IPS DF 4.7 (cell line): ENCODE data around the gene REEP6.
A peak's percentile ranks its signal among the peaks of the same experiment; 100 is the strongest.
"Not testable (repeated sequence)": the region's sequence is repeated elsewhere in the genome, so short reads cannot be mapped to it uniquely, and the experiment has no call there.

ENCODE experiments used
- DNase-seq: peaks from one replicate; pipeline ENCODE4 v3.0.0-alpha.2; 2013; ENCODE audit warnings: low spot score; ENCODE audit errors: extremely low read depth

Gene REEP6

GRCh38 chr19:1489463-1490310, 1.3 kb upstream of the REEP6 start:
- no peak for DNase-seq

DNA sequence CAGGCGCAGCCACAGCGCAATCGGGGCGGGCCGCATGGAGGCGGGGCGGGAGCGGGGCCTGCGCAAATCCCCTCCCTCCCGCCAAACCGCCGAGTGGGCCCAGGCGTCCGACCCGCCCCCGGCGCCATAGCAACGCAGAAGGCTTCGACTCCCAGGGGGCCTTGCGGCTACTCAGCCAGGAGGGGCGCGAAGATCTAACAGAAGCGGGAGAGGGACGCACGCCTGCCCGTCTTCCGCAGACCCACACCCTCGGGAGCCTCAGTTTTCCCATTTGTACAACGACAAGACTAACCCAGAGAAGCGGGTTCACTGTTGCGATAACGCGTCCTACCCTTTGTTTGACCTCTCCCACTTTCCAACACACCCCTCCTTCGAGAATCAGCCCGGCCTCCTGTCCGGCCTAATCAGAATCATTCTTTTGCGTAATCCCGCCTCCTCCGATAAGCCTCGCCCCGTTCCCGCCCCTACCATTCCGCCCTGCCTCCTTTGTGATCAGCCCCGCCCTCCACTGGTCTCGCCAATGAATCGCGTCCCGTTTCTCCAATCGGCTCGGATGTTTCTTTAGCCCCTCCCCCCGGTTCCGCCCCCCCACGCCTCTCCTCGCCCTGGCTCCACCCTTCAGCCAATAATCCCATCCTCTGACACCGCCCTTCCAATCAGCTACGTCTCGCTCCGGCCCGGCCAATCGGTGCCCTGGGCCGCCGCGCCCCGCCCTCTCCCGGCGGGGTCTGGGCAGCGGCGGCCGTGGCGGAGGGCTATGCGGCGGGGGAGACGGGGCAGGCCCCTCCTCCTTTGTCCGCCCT, 469 bp upstream of the REEP6 start, which contains the start of gene PCSK4:
TSS of gene PCSK4 (minus strand) at position 40 of the 803 bp plus-strand sequence. CDS start at position 36, 4 bp downstream.
- DNase-seq: peak; percentile 64

DNA sequence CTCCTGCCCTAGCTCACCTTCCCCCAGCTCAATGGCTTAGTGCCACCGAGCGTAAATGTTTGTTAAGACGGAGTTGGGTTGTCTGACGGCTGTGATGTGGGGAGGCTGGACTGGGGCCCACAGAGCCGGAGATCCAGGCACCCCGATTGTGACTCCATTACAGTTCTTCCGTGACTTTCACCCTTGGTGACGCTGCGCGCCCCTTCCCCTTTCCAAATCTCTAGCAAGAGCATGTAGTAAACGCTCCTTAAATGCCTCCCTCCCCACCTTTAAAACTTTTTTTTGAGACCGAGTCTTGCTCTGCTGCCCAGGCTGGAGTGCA, 829 bp downstream of the REEP6 start:
- no peak for DNase-seq

GRCh38 chr19:1492474-1493006, 1.6 kb downstream of the REEP6 start:
- DNase-seq: no peak

DNA sequence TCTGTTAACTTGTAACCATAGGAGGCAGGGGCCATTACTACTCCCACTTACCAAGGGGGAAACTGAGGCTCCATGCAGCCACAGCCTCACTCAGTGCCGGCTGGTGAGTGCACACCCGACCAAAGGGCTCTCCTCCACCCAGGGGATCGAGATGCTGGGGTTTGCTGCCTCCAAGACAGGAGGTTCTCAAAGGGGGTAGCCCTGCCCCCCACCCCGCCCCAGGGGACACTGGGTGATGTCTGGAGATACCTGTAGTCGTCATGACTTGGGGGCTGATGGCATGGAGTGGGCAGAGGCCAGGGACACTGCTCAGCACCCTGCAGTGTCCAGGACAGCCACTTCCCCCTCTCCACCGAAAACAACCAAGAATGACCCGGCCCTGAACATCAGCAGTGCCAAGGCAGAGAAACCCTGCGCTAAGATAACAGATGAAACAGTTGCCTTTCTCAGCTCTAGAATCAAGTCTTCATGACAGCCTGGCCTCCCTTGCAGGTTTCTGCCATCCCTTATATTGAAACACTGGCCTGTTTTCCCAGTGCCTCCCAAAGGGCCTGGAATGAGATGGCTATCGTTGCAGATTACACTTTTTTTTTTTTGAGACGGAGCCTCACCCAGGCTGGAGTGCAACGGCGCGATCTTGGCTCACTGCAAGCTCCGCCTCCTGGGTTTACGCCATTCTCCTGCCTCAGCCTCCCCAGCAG, 3.3 kb downstream of the REEP6 start:
- no peak for DNase-seq

DNA sequence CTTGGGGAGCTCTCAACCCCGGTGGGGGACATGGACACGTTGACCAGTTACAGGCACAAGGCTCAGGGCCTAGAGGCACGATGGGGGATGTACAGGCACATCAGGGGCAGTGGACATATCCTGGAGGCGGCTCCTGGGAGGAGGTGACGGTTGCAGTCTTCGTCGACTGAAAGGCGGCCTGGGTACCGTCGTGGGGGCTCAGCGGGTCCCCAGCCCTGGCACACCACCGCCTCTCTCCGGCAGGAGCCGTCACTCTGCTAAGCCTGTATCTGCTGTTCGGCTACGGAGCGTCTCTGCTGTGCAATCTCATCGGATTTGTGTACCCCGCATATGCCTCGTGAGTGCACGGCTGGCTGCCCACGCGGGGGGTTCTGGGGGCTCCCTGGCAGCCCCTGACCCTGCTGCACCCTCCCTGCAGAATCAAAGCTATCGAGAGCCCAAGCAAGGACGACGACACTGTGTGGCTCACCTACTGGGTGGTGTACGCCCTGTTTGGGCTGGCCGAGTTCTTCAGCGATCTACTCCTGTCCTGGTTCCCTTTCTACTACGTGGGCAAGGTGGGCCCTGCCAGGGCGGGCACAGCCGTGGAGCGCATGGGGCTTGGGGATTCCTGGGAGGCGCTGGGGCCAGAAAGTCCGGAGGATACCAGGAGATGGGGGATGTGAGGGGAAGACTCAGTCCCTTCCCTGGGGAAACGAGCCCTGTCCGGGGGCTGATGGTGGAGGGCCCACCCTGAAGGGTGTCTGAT, 4.2 kb downstream of the REEP6 start:
- DNase-seq: no peak

- no peak for DNase-seq
Observed at GRCh38 chr19:1495799-1496713, 5.1 kb downstream of the REEP6 start.

DNA sequence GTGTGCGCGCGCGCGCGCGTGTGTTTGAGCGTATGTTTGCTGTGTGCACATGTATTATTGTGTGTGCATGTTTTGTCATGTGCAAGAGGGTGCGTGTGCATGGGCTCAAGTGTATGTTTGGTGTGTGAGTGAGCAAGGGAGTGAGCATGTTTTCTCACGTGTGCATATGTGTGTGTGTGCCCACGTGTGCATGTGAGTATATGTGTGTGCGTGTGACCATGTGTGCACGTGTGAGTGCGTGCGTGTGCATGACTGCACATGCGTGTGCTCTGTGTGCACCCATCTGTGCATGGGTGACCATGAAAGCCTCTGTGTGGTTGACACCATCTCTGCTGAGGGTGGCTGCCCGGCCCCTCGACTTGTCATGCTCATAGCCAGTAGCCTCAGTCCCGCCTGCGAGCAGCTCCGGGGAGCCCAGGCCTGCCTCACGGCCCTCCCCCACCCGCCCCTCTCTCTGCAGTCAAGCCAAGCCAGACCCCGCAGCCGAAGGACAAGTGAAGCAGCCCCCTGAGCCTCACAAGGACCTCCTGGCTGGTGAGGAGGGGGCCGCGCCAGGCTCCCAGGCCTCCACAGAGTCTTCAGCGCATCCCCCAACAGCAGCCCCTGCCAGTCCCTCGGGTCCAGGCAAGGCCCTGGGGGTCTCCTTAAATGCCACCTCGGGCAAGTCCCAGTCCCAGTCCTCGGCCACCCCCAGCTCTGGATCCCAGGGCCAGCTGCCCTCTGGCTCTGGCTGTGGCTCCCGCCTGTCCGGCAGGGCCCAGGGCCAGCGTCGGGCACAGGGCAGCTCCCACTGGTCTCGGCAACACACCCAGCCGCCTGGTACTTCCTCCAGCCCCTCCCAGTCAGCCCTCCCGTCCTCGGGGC, 6.0 kb downstream of the REEP6 start:
- DNase-seq: no peak

DNA sequence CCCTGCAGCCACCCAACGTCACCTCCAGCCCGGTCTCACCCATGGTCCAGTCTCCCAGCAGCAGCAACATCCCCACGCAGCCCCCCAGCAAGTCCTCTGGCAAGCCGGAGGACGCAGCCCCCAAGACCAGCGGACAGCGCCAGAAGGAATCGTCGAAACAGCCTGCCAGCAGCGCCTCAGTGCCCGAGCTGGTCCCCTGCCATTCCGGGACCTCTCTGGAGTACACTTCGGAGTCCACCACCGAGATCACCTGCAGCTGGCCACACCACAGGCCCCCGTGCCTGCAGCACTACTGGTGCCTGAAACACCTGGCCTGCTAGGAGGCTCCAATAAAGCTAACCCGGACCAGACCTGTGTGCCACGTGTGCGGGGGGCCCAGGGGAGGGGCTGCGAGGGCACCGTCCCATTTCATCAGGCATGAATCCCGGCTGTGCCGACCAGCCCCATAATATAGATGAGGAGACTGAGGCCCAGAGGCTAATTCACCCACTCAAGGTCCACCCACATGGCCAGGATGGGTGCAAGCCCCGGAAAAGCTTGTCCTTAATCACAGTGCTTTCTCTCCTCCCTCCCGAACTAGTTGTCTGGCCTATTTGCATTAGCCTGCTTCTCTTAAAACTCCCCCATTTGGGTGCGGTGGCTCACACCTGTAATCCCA, 6.7 kb downstream of the REEP6 start:
- no peak for DNase-seq

GRCh38 chr19:1499231-1499630, 8.2 kb downstream of the REEP6 start:
- not testable (repeated sequence) for DNase-seq

GRCh38 chr19:1501200-1501595, 10.2 kb downstream of the REEP6 start:
- DNase-seq: no peak

DNA sequence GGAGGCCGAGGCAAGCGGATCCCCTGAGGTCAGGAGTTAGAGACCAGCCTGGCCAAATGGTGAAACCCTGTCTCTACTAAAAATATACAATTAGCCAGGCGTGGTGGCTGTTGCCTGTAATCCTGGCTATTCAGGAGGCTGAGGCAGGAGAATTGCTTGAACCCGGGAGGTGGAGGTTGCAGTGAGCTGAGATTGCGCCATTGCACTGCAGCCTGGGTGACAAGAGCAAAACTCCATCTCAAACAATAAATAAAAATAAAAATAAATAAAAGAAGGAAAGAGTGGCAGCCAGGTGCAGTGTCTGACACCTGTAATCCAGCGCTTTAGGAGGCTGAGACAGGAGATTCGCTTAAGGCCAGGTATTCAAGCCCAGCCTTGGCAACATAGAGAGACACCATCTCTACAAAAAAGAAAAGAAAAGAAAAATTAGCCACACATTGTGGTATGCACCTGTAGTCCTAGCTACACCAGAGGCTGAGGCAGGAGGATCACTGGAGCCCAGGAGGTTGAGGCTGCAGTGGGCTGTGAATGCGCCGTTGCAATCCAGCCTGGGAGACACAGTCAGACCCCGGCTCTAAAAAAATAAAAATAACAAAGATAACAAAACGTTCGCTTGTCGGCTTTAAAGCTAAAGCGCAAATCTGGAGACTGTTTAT, 11.6 kb downstream of the REEP6 start:
- DNase-seq: no peak

DNA sequence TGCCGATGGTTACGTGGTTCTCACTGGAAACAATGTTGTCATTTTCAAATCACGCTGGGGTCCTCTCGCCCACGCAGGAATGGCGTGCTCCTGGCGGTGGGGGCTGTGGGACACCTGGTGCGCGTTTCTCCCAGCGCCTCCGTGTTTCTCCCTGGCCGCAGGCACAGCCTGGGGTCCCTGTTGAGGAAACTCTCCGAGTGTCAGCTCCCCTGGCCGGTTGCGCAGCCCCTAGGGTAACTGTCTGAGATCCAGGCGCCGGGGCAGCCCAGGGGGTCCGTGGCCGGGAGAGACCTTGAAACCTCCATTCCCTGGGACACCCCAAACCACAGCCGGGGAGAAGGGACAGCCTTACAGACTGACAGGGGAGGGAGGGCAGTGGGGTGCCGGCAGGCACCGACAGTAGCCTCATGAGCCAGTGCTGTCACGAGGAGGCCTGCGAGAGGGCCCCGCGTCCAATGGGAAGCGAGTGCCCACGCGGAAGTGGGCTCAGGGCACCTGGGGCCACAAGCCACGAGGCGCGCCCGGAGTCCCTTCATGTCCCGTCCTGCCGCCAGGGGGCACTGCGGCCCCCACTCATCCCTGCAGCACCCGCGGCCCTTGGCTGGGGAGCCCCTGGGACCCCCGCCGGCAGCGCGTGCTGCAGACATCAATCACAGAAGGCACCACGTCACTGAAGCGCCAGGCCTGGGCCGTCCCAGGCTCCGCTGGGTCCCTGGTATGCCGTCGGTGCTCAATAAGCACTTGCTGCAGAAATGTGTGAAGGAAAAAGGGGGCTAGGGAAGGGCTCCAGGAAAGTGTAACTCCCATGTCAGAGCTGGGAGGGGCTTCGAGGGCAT, 12.3 kb downstream of the REEP6 start:
- no peak for DNase-seq

DNA sequence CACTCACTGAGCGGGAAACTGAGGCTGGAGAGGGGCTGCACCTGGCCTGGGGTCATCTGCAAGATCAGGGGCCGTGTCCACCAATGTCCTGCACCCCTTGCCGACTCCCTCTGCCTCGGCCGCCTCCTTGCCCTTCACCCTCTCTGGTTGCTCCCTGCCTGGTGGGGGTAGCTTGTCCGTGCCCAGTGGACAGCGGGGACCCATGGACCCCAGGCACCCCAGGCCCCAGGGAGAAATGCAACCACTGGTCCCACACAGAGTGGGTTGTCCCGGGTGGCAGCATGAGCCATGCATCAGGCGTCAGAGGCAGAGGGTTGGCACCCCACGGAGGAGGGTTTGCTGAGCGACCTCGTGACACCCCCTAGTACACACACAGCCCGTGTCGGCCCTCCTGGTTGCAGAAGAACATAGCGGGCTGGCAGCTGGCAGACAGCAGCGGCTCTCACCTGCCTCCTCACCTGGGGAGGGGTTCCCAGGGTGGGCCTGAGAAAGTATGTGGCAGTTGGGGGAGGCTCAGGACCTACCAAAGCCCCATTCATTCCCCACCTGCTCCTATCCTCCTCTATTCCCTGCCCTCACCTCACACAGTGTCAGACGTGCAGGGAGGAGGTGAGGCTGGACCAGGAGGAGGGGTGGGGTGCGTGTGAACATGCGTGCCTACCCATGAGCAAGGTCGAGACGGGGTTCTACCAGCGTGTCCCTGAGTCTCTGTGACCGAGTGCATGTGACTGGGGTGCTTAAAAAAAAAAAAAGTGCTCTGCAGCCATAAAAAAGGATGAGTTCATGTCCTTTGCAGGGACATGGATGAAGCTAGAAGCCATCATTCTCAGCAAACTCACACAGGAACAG, 13.2 kb downstream of the REEP6 start:
- no peak for DNase-seq

DNA sequence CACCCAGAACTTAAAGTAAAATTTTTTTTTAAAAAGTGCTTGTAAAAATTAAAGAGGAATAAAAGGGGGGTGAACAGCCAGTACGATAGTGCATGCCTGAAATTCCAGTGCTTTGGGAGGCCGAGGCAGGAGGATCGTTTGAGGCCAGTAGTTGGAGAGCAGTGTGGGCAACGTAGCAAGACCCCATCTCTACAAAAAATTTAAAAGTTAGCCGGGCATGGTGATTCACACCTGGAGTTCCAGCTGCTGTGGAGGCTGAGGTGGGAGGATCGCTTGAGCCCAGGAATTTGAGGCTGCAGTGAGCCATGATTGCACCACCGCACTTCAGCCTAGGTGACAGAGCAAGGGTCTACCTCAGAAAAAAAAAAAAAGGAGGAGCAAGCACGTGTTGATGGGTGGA, 14.0 kb downstream of the REEP6 start:
- DNase-seq: no peak
